ENCODE measurements around the gene NUDC. TPM values are rescaled to one million over a fixed set of nuclear protein-coding genes. Genes with fewer than 3 reads are reported as not detected.

The NUDC gene
- total RNA-seq, 1 donor from 2014 or later = 19.2 TPM

DNA sequence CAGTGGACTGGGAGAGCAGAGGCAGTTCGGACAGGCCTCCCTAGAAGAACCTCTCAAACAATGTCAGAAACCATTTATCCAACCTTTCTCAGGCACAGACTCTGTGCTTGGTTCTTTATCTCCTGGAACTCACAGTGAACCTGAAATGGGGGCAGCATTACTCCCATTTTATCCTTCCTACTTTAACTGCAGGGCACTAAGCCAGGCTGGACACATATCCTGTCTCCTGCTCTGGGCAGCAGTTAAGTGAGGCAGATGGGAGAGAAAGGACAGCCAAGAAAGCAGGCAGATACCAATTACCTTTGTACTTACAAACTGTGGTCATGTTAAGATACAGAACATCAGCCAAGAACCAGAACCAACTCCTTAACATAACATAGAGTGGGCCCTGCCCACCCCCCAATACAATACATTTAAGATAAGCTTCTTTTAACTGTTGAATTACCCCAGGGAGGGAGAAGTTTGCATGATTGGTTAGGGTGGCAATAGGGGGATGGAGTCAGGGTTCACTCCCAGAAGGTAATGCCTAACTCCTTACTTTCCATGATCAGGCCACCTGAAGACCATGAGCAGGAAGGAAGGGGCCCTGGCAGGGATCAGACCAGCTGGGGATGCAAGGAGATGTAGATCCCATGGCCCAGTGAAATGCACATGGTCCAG lies 27.9 kb downstream of the NUDC start:
- no peaks in the 10 kb centered on the region for H3K4me1 ChIP-seq
- no peaks in the 10 kb centered on the region for H3K9me3 ChIP-seq
- TF ChIP-seq, protein P1, sequence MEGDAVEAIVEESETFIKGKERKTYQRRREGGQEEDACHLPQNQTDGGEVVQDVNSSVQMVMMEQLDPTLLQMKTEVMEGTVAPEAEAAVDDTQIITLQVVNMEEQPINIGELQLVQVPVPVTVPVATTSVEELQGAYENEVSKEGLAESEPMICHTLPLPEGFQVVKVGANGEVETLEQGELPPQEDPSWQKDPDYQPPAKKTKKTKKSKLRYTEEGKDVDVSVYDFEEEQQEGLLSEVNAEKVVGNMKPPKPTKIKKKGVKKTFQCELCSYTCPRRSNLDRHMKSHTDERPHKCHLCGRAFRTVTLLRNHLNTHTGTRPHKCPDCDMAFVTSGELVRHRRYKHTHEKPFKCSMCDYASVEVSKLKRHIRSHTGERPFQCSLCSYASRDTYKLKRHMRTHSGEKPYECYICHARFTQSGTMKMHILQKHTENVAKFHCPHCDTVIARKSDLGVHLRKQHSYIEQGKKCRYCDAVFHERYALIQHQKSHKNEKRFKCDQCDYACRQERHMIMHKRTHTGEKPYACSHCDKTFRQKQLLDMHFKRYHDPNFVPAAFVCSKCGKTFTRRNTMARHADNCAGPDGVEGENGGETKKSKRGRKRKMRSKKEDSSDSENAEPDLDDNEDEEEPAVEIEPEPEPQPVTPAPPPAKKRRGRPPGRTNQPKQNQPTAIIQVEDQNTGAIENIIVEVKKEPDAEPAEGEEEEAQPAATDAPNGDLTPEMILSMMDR (IDR thresholded peaks at IDR 0.05) = no peak
- no peak overlapping the region for H3K4me3 ChIP-seq
- no peak for DNase-seq (ENCODE audit: low spot score in 2 of 2)
- H3K27me3 ChIP-seq = no peaks in the 10 kb centered on the region
- H3K36me3 ChIP-seq = peaks cover 27% of the 10 kb centered on the region in 2 donors
- intact Hi-C loops (cut with DNase I) = no loop called here
- no peak overlapping the region for H3K27ac ChIP-seq

DNA sequence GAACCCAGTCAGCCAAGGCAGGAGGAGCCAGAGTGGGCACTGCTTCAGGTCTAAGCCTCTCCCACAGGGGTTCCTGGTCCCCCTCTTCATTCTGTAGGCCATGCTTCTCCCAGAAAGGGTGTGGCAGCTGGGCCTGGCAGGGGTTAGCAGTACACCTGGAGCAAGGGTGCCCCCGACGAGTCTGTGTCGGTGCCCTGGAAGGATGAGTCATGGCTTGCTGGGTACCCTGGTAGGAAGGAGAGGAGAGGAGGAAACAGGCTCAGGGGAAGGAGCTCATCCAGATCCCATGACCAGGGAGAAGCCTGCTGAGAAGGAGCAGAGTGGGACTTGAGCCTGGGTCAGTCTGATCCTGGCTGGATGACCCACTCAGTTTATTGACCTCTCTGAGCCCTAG lies 28.4 kb downstream of the NUDC start:
- Histone ChIP-seq H3K27me3 (no peaks in the 10 kb centered on the region), H3K4me3 (no peak overlapping the region), H3K9me3 (no peaks in the 10 kb centered on the region), H3K4me1 (no peaks in the 10 kb centered on the region), H3K36me3 (peaks cover 22% of the 10 kb centered on the region in 2 donors), H3K27ac (no peak overlapping the region)
- DNase-seq (ENCODE audit: low spot score in 2 of 2) = no peak
- TF ChIP-seq, protein P1 (IDR thresholded peaks at IDR 0.05) = no peak
- intact Hi-C loops (cut with DNase I) = no loop called here

DNA sequence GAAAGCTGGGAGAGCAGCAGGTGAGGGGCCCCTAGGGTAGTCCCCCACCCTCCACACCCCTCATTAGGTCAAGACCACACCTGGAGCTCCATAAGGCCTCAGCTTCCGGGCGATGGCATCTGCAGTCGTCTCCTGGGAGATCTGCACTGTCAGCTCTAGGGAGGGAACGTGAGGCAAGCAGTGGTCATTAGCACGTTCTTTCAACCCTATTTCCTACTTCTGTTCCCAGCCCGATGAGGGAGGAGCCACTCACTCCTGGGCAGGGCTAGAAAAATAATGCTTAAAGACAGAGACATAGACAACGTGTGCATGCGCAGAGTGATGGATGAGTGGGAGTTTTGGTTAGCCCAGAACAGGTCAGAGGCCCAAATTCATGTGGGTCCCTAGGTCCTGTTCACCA lies 29.1 kb downstream of the NUDC start:
- Histone ChIP-seq H3K9me3 (no peaks in the 10 kb centered on the region), H3K27me3 (no peaks in the 10 kb centered on the region), H3K27ac (no peak overlapping the region), H3K4me1 (no peaks in the 10 kb centered on the region), H3K4me3 (no peak overlapping the region), H3K36me3 (peaks cover 15% of the 10 kb centered on the region in 2 donors)
- intact Hi-C loops (cut with DNase I) = no loop called here
- TF ChIP-seq, protein P1 (IDR thresholded peaks at IDR 0.05) = no peak
- DNase-seq (ENCODE audit: low spot score in 2 of 2) = no peak

DNA sequence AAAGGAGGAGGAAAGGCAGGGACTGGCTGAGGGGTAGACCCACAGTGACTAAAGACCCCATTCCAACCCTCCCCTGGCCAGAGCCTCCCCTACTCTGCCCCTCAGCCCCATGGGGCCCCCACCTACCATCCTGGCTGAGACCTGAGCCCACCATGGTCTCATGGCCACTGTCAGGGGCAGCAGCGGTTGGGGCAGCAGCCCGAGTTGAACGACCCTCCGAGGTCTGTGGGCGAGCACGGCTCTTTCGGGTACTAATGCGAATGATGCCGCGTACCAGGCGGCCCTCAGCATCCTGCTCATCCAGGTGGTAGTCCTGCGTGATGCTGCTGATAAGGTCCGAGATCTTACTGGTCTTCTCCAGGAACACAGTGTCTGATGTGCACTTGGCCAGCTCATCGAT lies 29.7 kb downstream of the NUDC start:
- Histone ChIP-seq H3K36me3 (peaks cover 9% of the 10 kb centered on the region in 2 donors), H3K9me3 (no peaks in the 10 kb centered on the region), H3K27me3 (no peaks in the 10 kb centered on the region), H3K4me1 (no peaks in the 10 kb centered on the region), H3K4me3 (no peak overlapping the region), H3K27ac (no peak overlapping the region)
- intact Hi-C loops (cut with DNase I) = no loop called here
- no peak for DNase-seq (ENCODE audit: low spot score in 2 of 2)
- TF ChIP-seq, protein P1 (IDR thresholded peaks at IDR 0.05) = no peak

DNA sequence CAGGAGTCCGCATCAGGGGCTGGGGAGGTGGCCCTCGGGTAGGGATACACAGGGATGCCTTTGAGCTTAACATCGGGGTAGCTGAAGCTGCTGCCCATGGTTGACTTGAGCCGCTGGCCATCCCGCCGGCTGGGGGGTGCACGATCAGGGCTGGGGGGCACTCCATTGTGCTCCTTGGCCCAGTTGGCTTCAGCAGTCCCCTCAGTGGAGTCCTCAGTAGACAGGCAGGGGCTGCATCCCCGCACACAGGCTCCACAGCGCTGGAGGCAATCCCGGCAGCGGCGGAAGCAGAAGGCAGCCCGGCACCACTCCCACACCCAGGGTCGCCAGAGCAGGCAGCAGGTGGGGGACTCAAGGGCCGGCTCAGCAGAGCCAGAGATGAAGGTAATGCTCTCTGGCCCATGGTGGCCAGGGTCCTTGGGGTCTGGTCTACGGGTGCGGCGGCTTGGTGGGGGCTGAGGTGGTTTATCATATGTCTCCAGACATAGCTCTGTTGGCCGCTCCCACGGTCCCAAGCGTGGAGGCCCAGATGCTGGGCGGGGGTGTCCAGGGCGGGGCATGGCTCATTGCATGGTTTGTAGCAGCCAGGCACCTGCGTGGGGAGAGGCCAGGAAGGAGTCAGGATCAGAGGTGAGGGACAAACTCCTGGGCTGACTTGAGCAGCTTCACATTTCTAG lies 30.4 kb downstream of the NUDC start:
- intact Hi-C loops (cut with DNase I) = no loop called here
- Histone ChIP-seq H3K27ac (no peak overlapping the region), H3K27me3 (no peaks in the 10 kb centered on the region), H3K4me3 (no peak overlapping the region), H3K4me1 (no peaks in the 10 kb centered on the region), H3K9me3 (no peaks in the 10 kb centered on the region), H3K36me3 (peaks cover 2 to 3% of the 10 kb centered on the region in 2 donors)
- no peak for DNase-seq (ENCODE audit: low spot score in 2 of 2)
- TF ChIP-seq, protein P1 (IDR thresholded peaks at IDR 0.05) = no peak

Data from ascending aorta (tissue), 2 donors.